Measurements from ENCODE around the gene ABCC12.

- no peak for TF ChIP-seq EZH2 (IDR thresholded peaks at IDR 0.05)
- TF ChIP-seq POLR2AphosphoS5 (IDR thresholded peaks at IDR 0.05; ENCODE audit: borderline replicate concordance, low read depth, low read length), result no peak
- TF ChIP-seq FOXP2 (optimal IDR thresholded peaks at IDR 0.05; ENCODE audit: control extremely low read depth, extremely low read length, insufficient read depth), result no peak
These were observed 41.5 kb upstream of the ABCC12 start for GRCh38 chr16:48197294-48197693.
